SIG-M5 treated with dmso at 0.1 percent for 504 hours (cell line): ENCODE data around the gene KMT2E.
"Not testable (repeated sequence)": the region's sequence is repeated elsewhere in the genome, so short reads cannot be mapped to it uniquely, and the experiment has no call there.

Source experiments
- DNase-seq: peaks from one replicate; lab custom pipeline; 2025; ENCODE audit not compliant: unreplicated experiment; lab: John Stamatoyannopoulos, UW

KMT2E gene

DNA sequence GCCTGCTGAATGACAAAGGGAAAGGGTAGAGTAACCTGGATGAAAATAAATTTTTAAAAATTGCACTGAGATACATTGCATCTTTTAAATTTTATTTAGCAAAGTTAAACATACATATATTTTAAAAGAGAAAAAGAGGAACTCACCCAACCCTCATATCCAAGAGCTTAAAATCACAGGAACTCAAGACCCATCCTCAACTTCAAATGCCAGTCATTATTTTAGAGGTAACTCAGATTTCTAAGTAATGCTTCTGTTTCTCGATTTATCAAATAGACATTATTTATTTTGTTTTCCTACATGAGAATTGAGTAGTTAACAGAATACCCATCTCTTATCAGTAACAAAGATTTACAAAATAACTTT lies 32.4 kb upstream of the KMT2E start:
- DNase-seq: no peak

DNA sequence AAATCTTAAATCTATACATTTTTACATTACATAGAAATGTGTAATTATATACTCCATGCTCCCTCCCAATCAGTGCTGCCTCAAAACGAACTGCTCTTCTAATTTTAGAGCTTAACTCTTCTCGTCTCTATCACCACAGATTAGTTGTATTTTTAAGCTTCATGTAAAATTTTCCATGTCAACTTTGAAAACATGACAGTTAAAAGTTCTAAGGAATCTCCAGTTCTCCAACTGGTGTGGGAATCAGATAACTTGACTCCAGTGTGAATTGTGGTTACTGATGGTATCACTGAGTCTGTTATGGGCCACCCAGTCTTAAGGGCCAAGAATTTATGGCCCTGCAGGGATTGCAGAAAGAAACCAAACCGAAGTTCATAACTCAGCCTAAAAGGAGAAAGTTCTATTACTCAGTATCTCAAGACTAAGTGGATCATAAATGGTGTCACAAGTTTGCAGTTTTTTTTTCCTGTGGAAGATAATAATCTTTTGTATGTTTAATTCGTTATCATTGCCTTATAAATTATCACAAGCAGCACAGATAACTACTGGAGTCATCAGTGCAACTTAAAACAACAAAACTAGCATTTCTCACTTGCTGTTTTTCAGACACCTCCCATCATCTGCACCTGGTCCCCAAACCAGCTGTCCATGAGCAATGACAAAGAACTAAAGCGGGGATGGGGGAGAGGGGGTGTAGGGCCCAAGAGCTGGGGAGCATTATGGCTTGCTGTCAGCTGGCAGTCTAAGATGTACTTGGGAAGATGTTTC lies 31.5 kb upstream of the KMT2E start:
- DNase-seq: no peak

DNA sequence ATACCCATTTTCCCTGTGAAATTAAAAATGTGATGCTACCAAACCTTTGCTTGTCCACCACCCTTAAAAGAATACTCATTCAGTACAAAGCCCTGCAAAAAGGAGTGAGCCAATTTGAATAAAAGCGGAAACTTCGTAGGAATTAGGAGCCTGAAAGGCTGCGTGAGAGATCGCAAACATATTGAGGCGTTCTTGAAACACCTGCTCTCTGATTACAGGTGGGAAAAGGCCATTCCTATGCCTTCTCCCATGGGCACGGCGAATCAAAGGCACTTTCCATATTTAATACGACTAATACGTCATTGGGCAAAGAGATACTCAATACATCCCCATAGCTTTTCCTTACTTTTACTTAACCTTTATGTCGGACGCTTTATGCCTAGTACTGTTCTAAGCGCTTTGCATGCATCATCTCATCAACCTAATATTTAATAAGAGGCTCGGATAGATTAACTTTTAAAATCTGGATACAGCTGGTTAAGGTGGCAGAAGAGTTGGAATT lies 30.9 kb upstream of the KMT2E start:
- DNase-seq: no peak

DNA sequence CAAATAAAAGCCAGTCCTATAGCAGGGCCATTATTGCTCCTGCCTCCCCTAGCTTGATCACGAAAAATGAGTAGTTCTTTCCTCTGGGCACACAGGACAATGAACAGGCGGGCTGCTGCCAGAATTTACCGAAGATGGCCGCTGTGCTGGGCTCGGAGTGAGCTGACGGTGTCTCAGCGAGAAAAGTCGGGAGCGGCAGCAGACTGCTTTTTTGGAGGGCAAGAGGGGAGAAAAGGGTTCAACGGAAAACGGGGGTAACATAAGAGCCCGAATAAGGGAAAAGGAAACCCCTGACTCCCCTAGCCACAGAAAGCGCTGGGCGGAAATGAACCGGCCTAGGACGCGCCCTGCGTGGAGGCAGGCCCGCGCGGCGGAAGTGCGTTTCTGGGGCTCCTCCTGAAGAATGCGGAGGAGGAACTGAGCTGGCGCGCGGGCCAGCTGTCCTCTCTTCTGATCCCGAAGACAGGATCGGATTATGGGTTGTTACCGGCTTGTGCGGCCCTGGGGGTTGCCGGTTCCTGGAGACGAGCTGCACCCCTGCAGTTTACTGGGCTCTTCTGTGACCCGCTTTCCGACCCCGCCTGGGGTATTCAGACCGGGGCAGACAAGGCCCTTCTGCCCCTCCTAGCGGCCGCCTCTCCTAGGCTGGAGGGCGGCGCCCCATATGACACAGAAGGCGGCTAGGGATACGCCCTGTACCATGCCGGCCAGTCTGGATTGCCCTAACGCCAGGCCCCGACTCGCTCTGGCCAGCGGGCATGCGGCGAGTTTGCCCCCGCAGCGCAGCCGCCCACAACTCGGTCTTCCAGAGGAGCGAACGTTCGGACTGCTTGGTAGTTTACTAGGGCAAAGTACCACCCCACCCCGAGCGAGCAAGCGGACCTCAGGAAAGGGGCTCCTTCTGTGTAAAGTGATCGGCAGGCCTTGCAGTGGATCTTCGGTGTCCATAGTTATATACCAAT lies 30.1 kb upstream of the KMT2E start:
- DNase-seq: peak; percentile 92

DNA sequence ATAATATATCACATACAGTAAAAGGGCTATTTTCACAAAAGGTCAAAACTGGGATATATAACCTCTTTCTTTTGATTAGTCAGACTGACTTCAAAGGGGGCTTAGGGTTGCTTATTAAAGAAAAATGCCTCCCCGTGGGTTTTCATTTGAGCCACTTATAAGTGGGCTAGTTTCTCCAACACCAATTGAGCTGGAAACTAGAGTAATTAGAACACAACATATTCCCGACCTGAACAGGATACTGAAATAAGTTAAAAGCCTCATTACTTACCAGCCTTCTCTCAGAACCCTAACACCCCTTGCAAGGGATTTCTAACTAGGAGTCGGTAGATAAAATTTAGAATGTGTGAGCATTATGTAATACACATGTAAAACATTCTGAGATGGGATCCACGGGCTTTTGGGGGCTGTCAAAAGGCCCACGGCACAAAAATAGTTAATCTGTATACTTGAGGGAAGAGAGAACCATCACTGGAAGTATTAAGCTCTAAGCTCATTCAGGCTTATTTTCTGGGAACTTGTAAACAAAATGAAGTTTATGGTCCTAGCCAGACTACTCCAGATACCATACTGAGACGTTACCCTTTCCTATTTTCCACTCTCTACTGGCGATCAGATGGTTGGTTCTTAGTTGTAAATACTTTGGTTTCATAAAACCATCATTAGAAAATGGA lies 29.3 kb upstream of the KMT2E start:
- DNase-seq: no peak

DNA sequence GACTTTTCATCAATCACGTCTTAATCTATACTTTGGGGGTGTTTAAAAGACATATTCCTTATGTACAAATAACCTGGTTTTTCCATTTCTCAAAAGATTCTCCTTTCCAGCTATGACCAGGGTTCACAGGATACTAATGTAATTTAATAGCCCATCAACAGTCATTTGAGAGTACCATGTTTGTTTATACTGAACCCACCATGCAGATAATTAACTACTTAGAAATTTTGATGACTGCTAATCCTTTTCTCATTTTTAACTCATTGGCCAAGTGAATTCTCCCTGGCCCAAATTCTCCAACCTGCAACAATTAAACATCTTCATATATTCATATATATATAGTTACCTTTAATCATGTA lies 28.8 kb upstream of the KMT2E start:
- no peak for DNase-seq

DNA sequence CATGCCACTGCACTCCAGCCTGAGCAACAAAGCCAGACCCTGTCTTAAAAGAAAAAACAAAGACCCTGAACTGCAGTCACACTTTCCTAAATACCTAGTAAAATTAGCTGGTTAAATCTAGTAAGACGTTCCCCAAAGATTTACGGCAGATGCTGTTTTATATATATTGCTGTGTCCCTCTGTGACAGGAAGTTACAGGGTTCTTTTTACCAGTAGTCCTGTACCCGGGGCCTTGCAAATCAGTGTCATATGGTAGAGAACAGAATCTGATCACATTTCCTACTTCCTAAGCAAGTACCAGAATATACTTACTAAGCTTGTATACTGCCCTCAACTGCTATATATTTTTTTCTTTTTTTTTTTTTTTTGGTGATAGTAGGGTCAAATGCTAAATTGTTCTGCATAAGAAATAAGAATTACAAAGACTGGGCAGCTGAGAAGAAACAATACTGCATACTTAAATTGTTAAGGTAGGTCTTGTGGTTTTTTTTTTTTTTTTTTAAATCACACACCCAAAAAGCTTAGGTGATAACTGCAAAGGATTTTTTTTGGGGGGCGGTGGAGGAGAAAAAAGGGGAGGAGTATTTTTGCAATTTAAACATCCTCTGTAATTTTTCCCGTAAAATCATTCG lies 27.3 kb upstream of the KMT2E start:
- no peak for DNase-seq

DNA sequence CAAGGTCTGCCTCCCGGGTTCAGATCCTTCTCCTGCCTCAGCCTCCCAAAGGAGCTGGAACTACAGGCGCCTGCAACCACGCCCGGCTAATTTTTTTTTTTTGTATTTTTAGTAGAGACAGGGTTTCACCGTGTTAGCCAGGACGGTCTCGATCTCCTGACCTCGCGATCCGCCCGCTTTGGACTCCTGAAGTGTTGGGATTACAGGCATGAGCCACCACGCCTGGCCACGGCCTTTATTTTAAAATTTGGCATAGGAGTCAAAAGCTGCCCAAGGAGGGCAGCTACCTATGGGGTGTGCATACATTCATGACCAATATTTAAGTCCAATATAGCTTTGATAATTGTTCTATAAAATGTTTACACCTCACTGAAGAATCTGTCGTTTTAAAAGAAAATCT lies 26.6 kb upstream of the KMT2E start:
- not testable (repeated sequence) for DNase-seq

DNA sequence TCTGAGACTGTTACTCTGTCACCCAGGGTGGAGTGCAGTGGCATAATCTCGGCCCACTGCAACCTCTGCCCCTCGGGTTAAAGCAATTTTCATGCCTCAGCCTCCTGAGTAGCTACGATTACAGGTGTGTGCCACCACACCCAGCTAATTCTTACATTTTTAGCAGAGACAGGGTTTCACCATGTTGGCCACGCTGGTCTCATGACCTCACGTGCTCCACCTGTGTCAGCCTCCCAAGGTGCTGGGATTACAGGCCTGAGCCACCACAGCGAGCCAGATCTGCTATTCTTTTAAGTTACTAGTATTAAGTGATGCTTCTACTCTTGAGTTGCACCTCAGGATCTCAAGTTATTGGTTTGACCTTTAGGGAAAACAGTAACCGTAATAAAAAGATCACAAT lies 23.0 kb upstream of the KMT2E start:
- no peak for DNase-seq

DNA sequence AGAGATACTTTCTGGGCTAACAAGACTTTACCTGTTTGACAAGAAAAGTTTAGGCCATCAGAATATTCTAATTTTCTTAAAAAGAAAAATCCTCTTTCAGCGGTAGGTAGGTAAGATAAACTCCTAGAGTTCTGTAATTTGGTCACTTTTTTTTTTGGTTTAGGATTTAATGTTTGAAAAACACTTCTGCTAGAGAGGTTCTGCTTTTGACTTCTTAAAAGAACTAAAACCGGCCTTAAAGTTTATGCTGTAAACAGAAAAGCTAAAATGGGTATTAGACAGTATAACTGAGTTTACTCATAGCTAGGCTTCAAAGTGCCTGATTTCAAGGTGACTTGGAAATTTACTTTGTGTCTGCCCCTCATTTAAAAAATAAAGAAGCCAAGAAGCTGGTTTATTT lies 21.7 kb upstream of the KMT2E start:
- DNase-seq: no peak

DNA sequence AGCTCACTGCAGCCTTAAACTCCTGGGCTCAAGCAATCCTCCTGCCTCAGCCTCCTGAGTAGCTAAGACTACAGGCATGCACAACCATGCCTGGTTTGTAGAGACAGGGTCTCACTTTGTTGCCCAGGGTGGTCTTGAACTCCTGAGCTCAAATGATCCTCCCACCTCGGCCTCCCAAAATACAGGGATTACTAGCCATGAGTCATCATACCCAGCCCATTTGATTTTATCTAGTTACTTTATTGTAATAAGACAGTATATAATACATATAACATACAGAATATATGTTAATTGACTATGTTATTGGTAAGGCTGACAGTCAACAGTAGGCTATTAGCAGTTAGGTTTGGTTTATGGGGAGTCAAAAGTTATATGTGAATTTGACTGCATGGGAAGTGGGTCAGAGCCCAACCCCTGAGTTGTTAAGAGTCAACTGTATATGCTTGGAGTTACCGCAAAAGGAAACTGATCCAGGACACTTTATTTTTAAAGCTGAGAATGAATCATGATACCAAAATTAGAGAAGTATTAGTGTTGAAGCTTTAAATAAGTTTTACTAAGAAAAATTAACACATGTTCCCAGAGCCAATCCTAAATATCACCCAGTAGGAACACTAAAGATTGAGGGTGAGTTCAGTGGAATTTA lies 20.7 kb upstream of the KMT2E start:
- no peak for DNase-seq

DNA sequence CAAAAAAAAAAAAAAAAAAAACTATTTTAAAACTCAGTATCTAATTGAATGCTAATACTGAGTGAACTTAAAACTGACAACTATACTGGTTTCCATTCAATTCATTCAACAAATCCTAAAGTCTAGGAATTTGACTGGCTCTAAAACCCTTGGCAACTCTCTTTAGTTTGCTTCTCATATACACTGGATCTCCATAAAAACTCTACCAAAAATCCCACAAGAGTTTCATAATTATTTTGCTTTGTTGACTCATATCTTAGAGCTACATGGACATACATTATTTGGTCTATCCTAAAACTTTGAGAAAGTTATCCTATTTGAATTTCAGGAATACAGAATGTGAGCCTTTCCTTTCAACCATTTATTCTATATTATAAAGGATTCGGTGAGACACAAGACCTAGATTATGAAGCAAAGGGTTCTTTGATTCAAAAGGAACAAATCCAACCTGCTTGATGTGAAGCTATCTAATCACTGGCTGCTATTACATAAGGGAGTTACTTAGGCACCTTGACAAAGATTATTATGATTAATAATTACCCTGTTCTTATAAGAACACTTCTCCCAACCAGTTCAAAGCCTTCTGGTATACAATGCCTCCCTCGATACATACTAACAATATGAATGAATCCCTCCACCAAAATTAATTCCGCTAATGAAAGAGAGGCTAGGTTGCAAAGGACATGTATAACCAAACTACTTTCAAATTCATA lies 15.8 kb upstream of the KMT2E start:
- no peak for DNase-seq

DNA sequence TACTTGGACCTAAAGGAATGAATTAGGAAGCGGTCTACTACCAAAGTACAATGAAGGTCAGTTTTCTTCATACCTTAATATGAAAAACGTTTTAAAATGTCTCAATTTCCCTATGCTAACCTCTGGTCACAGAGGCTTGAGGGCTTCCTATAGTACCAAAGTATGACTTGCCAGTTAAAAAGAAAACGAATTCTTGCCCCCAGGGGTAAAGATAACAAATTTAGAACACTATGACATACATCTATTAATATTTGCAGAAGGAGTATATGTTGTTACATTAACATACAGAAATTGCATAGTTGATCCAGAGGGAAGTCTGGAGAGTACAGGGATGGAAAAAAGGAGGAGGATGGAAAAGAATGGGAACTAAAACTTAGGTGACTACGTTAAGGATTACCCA lies 13.8 kb upstream of the KMT2E start:
- no peak for DNase-seq

DNA sequence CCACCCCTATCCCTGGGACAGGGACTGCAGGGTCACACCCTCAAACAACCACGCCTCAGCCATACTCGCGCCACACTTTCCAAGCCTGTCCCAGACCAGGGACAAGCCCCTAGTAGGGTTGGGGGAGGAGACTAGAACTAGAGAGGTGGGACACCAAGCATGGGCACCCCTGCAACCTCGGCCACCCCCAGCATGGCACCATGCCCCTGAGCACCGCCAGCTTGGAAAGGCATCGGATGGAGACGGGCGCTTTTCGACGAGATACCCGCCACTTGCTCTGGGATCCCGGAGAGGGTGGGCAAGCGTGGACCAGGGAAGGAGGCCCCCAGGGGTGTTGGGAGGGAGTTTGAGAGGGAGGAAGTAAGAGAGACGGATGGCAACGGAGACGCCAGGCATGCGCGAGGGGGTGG lies 13.1 kb upstream of the KMT2E start:
- no peak for DNase-seq

DNA sequence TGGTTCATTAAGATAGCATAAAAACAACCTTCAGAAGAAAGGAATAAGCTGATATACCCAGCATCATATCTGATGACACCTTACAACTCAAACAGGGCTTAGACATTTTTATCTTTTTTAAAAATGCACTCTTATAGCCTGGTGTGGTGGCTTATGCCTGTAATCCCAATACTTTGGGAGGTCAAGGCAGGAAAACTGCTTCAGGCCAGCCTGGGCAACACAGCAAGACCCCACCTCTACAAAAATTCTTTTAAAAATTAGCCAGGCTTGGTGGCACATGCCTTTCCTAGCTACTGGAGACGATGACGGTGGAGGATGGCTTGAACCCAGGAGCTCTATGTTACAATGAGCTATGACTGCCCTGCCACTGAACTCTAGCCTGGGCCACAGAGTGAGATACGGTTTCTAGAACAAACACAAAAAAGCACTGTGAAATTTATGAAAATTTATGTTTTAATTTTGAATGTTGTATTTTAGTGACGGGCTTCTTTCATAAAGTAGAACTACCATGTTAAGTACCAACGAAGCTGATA lies 12.3 kb upstream of the KMT2E start:
- DNase-seq: no peak

DNA sequence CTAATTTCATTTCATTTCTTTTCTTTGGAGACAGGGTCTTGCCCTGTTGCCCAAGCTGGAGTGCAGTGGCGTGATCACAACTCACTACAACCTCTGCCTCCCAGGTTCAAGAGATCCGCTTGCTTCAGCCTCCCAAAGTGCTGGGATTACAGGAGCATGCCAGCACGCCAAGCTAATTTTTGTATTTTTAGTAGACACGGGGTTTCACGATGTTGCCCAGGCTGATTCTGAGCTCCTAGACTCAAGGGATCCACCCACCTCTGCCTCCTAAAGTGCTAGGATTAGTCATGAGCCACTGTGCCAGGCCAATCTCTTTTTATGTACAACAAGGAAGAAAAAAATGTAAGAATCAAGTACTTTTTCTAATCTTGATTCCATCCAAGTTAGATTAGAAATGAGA lies 10.7 kb upstream of the KMT2E start:
- no peak for DNase-seq

DNA sequence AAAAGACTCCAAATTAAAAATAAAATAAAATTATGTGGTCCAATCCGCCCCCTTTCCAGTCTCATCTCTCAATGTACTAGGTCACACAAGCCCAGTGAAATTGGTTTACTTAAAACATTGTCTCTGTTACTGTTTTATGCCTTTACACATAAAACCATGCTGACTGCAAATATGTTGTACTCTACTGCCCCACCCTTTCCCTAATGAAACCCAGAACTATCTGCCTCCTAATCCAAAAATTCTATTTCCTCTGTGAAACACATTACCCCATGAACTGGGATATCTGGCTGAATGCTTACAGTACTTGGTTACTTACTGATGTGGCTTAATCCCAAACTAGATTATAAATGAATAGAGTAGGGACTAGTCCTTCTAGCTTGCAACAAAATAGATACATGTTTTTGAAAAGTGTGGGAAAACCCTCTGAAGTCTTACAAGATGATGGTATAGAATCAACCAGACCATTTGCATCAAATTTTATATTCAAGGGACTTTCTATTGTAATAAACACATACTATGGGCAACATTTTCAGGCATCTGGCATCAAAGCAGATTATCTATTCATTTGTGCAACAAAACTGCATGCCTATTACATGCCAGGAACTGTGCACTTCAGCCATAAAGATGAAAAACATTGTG lies 10.0 kb upstream of the KMT2E start:
- no peak for DNase-seq

DNA sequence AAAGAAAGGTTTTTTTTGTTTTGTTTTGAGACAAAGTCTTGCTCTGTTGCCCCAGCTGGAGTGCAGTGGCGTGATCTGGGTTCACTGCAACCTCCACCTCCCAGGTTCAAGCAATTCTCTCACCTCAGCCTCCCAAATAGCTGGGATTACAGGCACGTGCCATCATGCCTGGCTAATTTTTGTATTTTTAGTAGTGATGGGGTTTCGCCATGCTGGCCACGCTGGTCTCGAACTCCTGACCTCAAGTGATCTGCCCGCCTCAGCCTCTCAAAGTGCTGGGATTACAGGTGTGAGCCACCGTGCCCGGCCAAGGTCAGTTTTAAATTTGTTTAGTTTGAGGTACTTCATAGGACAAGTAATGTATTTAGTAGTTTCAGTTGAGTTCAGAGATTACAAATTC lies 9.0 kb upstream of the KMT2E start:
- not testable (repeated sequence) for DNase-seq

DNA sequence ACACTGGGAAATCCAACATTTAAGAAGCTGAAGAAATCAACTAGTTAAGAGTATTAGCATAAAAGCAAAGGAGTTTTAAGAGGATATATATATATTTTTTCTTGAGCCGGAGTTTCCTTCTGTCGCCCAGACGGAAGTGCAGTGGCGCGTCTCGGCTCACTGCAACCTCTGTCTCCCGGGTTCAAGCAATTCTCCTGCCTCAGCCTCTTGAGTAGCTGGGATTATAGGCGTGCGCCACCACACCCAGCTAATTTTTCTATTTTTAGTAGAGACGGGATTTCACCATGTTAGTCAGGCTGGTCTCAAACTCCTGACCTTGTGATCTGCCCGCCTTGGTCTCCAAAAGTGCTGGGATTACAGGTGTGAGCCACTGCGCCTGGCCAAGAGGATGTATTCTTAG lies 8.5 kb upstream of the KMT2E start:
- not testable (repeated sequence) for DNase-seq
